IPS-20b (cell line): ENCODE results near the gene OR4K1.

Experiments used
- H3K27ac ChIP-seq: one replicate; pipeline ENCODE4 v1.5.1; 2013; ENCODE audit warnings: low read length
- H3K27me3 ChIP-seq: 2 replicates; pipeline ENCODE4 v1.6.1; 2013; ENCODE audit warnings: mild to moderate bottlenecking, low read length, inconsistent platforms; ENCODE audit not compliant: insufficient read depth
- H3K36me3 ChIP-seq: 2 replicates; pipeline ENCODE4 v1.6.1; 2013; ENCODE audit warnings: low read depth, mild to moderate bottlenecking, inconsistent platforms, low read length, moderate library complexity; ENCODE audit not compliant: insufficient read depth
- H3K4me1 ChIP-seq: 2 replicates; pipeline ENCODE4 v1.6.1; 2013; ENCODE audit warnings: mild to moderate bottlenecking, control low read depth, inconsistent platforms, low read length, moderate library complexity; ENCODE audit not compliant: insufficient read depth
- H3K4me3 ChIP-seq: 2 replicates; pipeline ENCODE4 v1.5.1; 2013; ENCODE audit warnings: mild to moderate bottlenecking, low read length, inconsistent platforms
- H3K9ac ChIP-seq: 2 replicates; pipeline ENCODE4 v1.6.1; 2013; ENCODE audit warnings: low read depth, mild to moderate bottlenecking, inconsistent platforms, low read length, moderate library complexity
- H3K9me3 ChIP-seq: 2 replicates; pipeline ENCODE4 v1.6.1; 2013; ENCODE audit warnings: mild to moderate bottlenecking, low read depth, low read length, inconsistent platforms; ENCODE audit not compliant: insufficient read depth

OR4K1 gene, protein sequence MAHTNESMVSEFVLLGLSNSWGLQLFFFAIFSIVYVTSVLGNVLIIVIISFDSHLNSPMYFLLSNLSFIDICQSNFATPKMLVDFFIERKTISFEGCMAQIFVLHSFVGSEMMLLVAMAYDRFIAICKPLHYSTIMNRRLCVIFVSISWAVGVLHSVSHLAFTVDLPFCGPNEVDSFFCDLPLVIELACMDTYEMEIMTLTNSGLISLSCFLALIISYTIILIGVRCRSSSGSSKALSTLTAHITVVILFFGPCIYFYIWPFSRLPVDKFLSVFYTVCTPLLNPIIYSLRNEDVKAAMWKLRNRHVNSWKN

GRCh38 chr14:19930617-19931016, at the start of gene OR4K1:
OR4K1 (plus strand) TSS chr14:19930917; CDS start chr14:19935667, 4,750 bp downstream.
- Histone ChIP-seq H3K27me3 (no peaks in the 10 kb centered on the region), H3K9me3 (peaks cover 82% of the 10 kb centered on the region), H3K9ac (no peak within 1 kb of the TSS)

DNA sequence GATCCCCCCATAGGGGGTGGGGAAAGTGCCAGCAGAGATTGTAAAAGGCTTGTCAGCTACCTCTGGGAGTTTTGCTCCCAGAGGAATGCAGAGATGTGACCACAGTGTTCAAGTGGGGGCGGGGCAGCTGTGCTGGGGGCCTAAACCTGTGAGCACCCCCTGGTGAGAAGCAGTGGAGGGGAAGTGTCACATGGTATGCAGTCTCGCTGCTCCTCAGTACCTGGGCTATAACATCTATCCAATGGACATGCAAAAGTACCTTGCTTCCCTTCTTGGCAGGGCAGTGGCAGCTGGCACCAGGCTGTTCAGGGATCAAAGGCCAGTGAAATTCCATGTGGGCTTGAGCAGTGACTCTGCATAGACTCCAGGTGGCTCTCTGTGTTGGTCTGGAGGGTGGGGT, 35.4 kb upstream of the OR4K1 start:
- no peaks in the 10 kb centered on the region for H3K27me3 ChIP-seq
- H3K4me3 ChIP-seq = no peak overlapping the region
- H3K36me3 ChIP-seq = no peaks in the 10 kb centered on the region
- no peak overlapping the region for H3K27ac ChIP-seq
- H3K9ac ChIP-seq = no peak overlapping the region
- no peaks in the 10 kb centered on the region for H3K4me1 ChIP-seq
- peaks cover 95% of the 10 kb centered on the region for H3K9me3 ChIP-seq

More at GRCh38 chr14:19930617-19931016, at the start of gene OR4K1:
- Histone ChIP-seq H3K27ac (no peak within 1 kb of the TSS), H3K36me3 (no peaks in the 10 kb centered on the region), H3K4me1 (no peaks in the 10 kb centered on the region), H3K4me3 (no peak within 1 kb of the TSS; the same call in 1 of the 2 replicates)

DNA sequence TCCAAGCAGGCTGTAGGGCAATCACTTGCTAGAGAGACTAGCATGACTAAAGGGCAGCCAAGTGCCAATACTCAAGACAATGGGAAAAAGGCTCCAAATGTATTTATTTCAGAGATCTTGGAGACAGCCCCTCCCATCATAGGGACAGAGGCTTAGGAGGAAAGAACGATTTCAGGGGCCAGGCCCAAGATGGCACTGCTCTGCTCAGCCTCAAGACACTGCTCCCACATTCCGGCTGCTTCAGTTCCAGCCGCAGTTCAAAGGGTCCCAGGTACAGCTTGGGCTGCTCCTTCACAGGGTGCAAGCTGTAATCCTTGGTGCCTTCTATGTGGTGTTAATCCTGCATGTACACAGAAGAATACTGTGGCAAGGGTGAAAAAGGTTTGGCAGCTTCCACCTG, 29.7 kb upstream of the OR4K1 start:
- Histone ChIP-seq H3K4me1 (no peaks in the 10 kb centered on the region), H3K9ac (no peak overlapping the region), H3K4me3 (no peak overlapping the region), H3K36me3 (no peaks in the 10 kb centered on the region), H3K27me3 (no peaks in the 10 kb centered on the region), H3K27ac (no peak overlapping the region), H3K9me3 (peaks cover 92% of the 10 kb centered on the region)

GRCh38 chr14:19902409-19902808, 28.3 kb upstream of the OR4K1 start:
- Histone ChIP-seq H3K9me3 (peaks cover 92% of the 10 kb centered on the region), H3K4me1 (no peaks in the 10 kb centered on the region), H3K36me3 (no peaks in the 10 kb centered on the region), H3K9ac (no peak overlapping the region), H3K4me3 (no peak overlapping the region), H3K27me3 (no peaks in the 10 kb centered on the region), H3K27ac (no peak overlapping the region)

DNA sequence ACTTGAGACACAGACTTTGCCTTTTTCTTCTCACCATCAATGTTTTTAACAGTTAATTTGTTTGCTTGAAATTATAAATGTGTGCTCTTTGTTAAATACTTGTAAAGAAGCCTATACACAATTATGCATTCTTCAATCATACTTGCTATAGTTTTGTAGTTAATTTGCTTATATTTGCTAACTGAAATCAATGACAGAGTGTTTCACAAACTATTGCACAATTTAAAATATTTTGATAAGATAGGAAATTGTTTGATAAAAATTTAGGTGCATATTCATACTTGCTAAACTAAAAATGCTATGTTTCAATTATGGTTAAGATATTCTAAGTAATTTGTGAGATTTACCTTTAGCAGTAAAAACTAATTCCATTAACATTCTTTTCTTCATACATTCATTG, 24.1 kb upstream of the OR4K1 start:
- Histone ChIP-seq H3K4me1 (no peaks in the 10 kb centered on the region), H3K27ac (no peak overlapping the region), H3K36me3 (no peaks in the 10 kb centered on the region), H3K27me3 (no peaks in the 10 kb centered on the region), H3K9ac (no peak overlapping the region), H3K9me3 (peaks cover 95% of the 10 kb centered on the region), H3K4me3 (no peak overlapping the region)

GRCh38 chr14:19911114-19911513, 19.6 kb upstream of the OR4K1 start:
- peaks cover 74% of the 10 kb centered on the region for H3K9me3 ChIP-seq

DNA sequence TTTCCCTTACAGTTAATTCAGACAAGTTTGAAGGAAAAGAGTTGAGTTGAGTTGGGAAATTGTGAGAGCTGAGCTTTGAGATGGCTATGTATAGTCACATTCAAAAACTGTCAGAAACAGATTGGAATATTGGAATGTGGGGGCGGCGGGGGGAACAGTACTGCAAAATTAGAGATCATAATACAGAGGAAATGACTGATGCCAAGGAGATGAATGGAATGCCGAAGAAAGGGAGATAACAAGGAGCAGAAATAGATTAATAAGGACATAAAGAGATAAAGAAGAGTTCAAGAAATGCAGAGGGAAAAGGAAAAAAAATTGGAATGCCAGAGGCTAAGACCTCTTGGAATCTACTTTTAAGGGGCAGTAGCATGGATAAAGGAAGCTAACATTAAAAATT, 13.5 kb upstream of the OR4K1 start:
- Histone ChIP-seq H3K27me3 (no peaks in the 10 kb centered on the region), H3K27ac (no peak overlapping the region), H3K4me1 (no peaks in the 10 kb centered on the region), H3K4me3 (0 out of 2 replicates have a peak overlapping the region, but pooled peaks have one; percentile 29), H3K9me3 (peaks cover 77% of the 10 kb centered on the region), H3K36me3 (no peaks in the 10 kb centered on the region), H3K9ac (no peak overlapping the region)

More at GRCh38 chr14:19911114-19911513, 19.6 kb upstream of the OR4K1 start:
- Histone ChIP-seq H3K27me3 (no peaks in the 10 kb centered on the region), H3K9ac (no peak overlapping the region), H3K4me1 (no peaks in the 10 kb centered on the region), H3K36me3 (no peaks in the 10 kb centered on the region), H3K27ac (no peak overlapping the region), H3K4me3 (no peak overlapping the region)

- no peaks in the 10 kb centered on the region for H3K27me3 ChIP-seq
- no peak overlapping the region for H3K27ac ChIP-seq
- no peaks in the 10 kb centered on the region for H3K36me3 ChIP-seq
- no peak overlapping the region for H3K9ac ChIP-seq
- no peaks in the 10 kb centered on the region for H3K4me1 ChIP-seq
- H3K9me3 ChIP-seq = peaks cover 82% of the 10 kb centered on the region
- no peak overlapping the region for H3K4me3 ChIP-seq
Measured at GRCh38 chr14:19917955-19918518, 12.7 kb upstream of the OR4K1 start.

- Histone ChIP-seq H3K27me3 (no peaks in the 10 kb centered on the region), H3K9me3 (peaks cover 89% of the 10 kb centered on the region), H3K9ac (no peak overlapping the region), H3K4me3 (no peak overlapping the region), H3K36me3 (no peaks in the 10 kb centered on the region), H3K27ac (no peak overlapping the region), H3K4me1 (no peaks in the 10 kb centered on the region)
Measured at GRCh38 chr14:19918553-19919264, 12.0 kb upstream of the OR4K1 start.

DNA sequence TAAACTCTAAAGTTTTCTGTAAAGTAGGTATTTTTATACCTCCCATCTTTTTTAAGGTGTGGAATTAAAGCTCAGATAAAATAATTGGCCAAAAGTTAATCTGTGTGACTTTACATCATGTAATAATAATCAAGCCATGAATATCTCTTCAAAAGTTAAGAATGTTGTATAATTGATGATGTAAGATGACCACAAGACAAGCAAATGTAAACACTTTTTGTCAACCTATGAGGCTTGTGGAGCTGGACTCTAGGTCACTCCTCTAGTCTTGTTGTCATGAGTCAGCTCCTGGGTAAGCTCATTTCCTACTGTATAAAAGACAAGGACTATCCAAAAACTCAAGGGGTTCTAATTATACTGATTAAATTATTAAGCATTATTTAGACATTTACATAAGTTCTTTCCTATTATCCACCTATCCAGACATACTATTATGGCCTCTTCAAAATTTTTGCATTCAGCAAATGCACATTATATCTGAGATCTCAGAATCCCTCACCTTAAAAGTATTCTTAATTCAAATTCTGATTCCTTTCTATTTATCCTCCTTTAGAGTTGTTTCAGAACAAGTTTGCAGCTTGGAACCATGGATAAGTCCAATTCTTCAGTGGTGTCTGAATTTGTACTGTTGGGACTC, 10.6 kb upstream of the OR4K1 start, which contains the start of gene OR4K5:
Gene OR4K5, plus strand, starts transcription at position 587 of the 637 bp plus-strand sequence. Its CDS starts 0 bp downstream, at position 587.
- Histone ChIP-seq H3K9ac (no peak within 1 kb of the TSS), H3K9me3 (peaks cover 93% of the 10 kb centered on the region), H3K4me1 (no peaks in the 10 kb centered on the region), H3K36me3 (no peaks in the 10 kb centered on the region), H3K27me3 (no peaks in the 10 kb centered on the region), H3K4me3 (peak within 1 kb of the TSS; percentile 17; the same call in 1 of the 2 replicates), H3K27ac (no peak within 1 kb of the TSS)

DNA sequence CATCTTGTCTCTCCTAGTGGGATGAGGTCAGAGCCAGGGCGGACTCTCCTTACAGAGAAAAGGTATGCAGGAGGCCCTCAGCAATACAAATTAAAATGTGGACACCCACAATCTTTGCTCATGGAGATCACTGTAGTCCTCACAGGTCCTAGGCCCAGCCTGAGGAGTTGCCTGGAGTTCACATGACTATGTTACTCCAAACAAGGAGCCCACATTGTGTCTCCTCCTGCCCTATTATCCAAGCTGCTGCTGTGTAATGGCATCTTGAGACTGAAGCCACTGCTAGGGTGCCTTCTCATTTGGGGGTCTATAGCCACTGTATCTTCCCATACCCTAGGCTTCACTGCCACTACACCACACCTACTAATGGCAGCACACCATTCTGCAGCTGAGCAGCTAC, 11.0 kb downstream of the OR4K1 start:
- H3K4me3 ChIP-seq = no peak overlapping the region
- H3K4me1 ChIP-seq = no peaks in the 10 kb centered on the region
- no peak overlapping the region for H3K9ac ChIP-seq
- peaks cover 90% of the 10 kb centered on the region for H3K9me3 ChIP-seq
- no peaks in the 10 kb centered on the region for H3K27me3 ChIP-seq
- H3K27ac ChIP-seq = no peak overlapping the region
- H3K36me3 ChIP-seq = no peaks in the 10 kb centered on the region
